Right kidney (tissue), 1 donor: ENCODE data around the gene P4HA2.

ENCODE experiments used
- DNase-seq: peaks from one replicate; pipeline ENCODE4 v3.0.0-alpha.2; 2016

Gene P4HA2

DNA sequence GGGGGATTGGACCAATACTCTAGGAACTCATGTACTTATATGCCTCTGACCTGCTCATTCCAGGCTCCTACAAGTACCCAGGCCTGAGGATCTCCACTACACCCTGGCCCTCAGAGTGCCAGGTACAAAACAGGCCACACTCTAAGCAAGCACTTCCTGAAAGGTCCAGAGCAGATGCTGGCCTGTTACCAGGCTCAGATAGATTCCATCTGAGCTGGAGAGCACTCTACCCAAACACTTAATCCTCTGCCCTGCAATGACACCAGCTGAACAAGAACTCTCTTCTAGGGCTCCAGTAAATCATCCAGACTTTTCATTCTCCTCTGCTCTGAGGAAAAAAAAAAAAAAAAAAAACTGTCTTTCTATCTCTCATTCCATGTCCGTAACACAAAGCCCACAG is 2.9 kb downstream of the P4HA2 start:
- no peak for DNase-seq

DNA sequence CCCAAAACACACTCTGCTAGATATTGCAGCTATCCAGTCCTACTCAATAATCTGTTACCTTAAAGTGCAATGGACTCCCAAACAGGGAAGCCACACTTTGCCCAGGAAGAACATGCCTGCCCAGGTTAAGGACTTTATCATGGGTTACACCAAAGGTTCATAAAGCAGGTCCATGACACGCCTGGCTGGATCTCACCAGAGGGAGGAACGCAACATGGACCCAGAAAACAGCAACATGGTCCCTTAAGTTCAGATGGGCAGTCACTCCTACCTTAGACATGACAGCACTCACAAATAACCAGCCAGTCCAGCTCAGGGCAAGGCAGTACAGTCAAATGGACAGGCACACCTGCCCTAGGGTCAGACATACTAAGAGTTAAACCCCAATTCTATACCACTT is 3.8 kb downstream of the P4HA2 start:
- no peak for DNase-seq

- DNase-seq = no peak
Observed at GRCh38 chr5:132222649-132223038, 5.0 kb downstream of the P4HA2 start.

DNA sequence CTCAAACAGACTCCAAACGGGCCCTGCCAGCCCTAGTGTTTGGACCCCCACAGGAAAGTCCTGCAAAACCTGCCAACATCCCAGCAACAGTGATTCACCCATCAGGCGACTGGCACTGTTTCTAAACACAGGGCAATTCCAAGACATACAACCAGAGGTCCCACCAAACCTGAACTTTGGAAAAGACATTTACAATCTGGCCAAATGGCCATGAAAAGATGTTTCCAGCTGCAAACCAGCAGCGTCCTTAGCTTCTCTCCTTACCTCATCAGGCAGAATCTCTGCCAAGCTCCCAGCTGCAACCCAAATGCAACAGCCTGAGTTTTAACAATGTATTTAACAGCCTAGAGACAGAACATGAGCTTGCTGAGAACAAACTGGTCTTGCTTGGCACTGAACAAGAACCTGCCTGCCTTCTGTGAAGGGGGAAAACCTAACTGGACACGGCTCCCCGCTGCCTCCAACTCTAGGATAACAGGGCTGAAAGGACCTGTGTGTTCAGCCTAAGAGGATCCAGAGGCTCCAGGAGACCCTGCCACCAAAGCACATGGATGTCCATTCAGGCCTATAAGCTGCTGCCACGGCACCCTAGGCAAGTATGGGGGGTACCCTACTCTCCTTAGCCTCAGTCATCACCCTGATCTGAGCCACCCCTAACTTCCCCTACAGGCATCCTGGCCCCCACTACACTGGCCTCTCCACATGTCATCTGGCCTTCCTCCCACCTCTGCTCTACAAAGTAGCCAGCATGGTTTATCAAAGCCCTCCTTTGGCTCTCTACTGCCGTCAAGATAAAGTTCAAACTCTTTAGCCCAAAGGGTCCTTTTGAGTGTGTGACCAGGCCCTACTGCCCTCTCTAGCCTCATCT is 5.6 kb downstream of the P4HA2 start:
- DNase-seq = no peak

DNA sequence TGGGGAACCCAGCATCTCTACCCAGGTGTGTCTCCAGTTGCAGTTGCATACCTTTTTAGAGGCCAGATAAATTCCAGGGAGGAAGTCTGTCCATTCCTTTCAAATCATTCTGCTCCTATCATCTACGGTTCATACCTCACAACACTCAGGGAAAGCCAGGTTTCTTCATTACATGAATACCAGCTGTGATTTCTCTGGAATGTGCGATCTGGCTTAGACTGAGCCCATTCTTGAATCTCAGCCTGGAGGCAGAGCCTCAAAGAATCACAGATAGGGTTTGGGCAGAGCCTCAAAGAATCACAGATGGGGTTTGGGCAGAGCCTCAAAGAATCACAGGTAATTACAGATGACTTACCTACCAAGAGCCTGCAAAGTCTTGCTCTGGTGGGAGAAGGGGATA is 7.2 kb downstream of the P4HA2 start:
- DNase-seq = no peak

GRCh38 chr5:132219981-132220380 is 7.7 kb downstream of the P4HA2 start:
- DNase-seq = no peak

GRCh38 chr5:132219289-132219970 is 8.2 kb downstream of the P4HA2 start:
- DNase-seq = no peak

- no peak for DNase-seq
Observed at GRCh38 chr5:132218321-132218720, 9.3 kb downstream of the P4HA2 start.

DNA sequence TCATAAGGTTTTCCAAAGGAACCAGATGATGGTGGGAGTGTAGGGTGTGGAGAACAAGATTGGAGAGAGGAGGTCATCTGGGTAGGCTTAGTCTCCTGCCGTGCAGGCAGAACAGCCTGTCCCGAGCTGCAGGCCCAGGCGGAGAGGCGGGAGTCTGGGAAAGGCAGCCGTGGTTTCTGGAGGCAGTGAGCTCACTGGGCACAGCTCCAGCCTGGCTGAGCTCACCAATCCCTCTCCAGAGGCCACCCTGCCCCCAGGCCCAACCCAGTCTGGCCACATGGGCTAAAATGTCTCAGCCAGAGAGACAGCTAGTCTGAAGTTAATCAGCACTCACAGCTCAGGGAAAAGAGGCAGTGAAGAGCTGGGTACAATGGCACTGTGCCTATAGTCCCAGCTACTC is 12.3 kb downstream of the P4HA2 start:
- DNase-seq = no peak

DNA sequence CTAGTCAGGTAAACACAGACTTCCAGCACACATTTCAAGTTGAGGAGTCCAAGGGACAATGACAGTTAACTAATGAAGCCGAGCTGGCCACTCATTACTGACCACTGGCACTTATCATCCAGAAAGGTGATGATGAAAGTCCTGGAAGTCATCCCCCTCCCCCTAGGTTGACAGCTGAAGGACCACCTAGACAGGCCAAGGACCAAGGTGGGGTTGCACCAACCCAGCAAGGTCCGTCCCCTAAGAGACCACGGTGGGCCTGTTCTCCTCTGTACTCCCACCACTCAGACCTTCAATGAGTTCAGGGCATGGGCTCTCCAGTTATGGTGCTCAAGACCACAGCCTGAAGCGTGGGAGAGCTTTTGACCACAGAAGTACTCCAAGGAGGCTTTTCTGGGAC is 13.2 kb downstream of the P4HA2 start:
- DNase-seq = no peak

- no peak for DNase-seq
Observed at GRCh38 chr5:132213666-132214065, 14.0 kb downstream of the P4HA2 start.

GRCh38 chr5:132211787-132212186 is 15.9 kb downstream of the P4HA2 start:
- no peak for DNase-seq

DNA sequence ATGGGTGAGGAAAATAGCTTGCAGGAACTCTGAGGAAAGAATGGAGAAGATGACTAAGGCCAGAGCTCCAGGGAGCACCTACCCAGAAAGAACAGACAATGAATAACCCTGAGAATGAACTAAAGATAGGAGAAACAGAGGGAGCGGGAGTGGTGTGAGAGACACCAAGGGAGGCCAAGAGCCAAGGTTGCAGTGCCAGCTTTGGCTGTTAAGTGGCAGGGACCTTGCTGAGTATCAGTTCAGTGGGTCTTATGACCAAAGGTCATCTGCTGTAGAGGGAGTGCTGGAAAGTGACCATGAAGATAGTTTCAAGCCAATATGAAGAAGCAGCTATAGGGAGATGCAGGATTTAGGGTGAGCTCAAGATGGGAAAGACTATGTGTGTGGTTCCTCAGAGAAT is 16.7 kb downstream of the P4HA2 start:
- no peak for DNase-seq

GRCh38 chr5:132209901-132210545 is 17.6 kb downstream of the P4HA2 start:
- DNase-seq = no peak

GRCh38 chr5:132209131-132209530 is 18.5 kb downstream of the P4HA2 start:
- DNase-seq = no peak

- DNase-seq = no peak
Observed at GRCh38 chr5:132207778-132208177, 19.9 kb downstream of the P4HA2 start.

- no peak for DNase-seq
Observed at GRCh38 chr5:132206782-132207181, 20.9 kb downstream of the P4HA2 start.

GRCh38 chr5:132205385-132206125 is 22.1 kb downstream of the P4HA2 start:
- DNase-seq = no peak

DNA sequence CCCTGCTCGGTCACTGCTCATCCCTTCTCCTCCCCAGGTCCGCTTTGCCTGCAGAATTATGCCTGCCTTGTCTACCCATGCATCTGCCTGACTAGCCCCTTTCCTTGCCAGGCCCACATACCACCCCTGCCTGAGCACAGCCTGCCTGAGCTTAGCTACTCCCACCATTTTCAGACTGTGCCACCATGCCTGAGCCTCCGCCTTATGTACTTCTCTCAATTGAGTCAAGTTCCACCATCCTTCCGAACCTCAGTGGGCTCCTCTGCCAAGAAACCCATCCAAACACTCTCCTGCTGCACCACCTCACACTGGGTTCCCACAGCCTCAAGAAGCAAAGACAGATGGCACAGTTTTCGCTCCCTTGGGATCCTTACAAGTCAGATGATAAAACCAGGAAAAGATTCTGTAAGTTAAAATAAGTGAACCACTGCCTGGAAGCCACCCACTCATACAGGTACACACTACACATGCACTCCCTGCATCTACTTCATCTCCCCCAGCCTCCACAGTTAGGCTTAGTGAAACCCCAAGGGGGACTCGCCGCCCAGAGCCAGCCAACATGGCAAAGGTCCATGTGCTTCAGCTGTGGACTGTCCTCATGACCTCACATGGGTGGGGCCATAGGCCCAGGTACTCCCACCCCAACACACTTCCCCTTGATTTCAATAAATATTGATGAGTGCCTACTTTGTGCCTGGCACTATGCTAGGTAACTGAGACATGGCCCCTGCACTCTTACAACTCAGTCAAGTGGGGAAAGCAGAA is 23.1 kb downstream of the P4HA2 start:
- DNase-seq = no peak

DNA sequence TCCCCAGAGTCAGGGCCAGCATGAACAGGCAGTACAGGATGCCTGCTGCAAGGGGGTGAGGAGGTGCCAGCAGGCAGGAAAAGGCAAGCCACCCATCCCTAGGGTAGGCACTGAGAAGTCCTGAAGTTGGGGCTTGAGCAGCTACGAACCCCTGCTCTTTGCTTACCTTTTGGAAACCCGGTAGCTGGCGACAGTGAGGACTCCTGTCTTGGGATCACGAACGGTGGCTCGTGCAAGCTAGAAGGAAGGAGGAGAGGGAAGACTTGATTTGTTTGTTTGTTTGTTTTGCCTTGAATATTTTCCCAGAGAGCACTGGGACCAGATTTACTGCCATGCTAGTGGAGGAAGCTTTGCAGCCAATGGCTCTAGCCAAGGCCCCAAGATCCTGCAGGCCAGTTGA is 23.7 kb downstream of the P4HA2 start:
- DNase-seq = no peak

- no peak for DNase-seq
Observed at GRCh38 chr5:132203464-132203818, 24.2 kb downstream of the P4HA2 start.
